ENCODE data around the gene PTPN21.

PTPN21 gene

GRCh38 chr14:88468406-88468805 is 86.4 kb downstream of the PTPN21 start:
- peak; percentile 10 for DNase-seq (ENCODE audit: low spot score)

- peak; percentile 35 for DNase-seq (ENCODE audit: low spot score)
Measured at GRCh38 chr14:88463318-88463717, 91.5 kb downstream of the PTPN21 start.

- no peak for DNase-seq (ENCODE audit: low spot score)
Measured at GRCh38 chr14:88454886-88455285, 99.9 kb downstream of the PTPN21 start.

- DNase-seq (ENCODE audit: low spot score): no peak
Measured at GRCh38 chr14:88452231-88452630, 102.6 kb downstream of the PTPN21 start.

- DNase-seq (ENCODE audit: low spot score): no peak
Measured at GRCh38 chr14:88439088-88439487, 115.7 kb downstream of the PTPN21 start.

GRCh38 chr14:88437658-88438057 is 117.1 kb downstream of the PTPN21 start:
- no peak for DNase-seq (ENCODE audit: low spot score)

- DNase-seq (ENCODE audit: low spot score): no peak
Measured at GRCh38 chr14:88430976-88431375, 123.8 kb downstream of the PTPN21 start.

GRCh38 chr14:88426271-88426670 is 128.5 kb downstream of the PTPN21 start:
- no peak for DNase-seq (ENCODE audit: low spot score)

- no peak for DNase-seq (ENCODE audit: low spot score)
Measured at GRCh38 chr14:88424573-88424972, 130.2 kb downstream of the PTPN21 start.

GRCh38 chr14:88422919-88423650 is 131.7 kb downstream of the PTPN21 start:
- DNase-seq (ENCODE audit: low spot score): peak; percentile 76

- DNase-seq (ENCODE audit: low spot score): no peak
Measured at GRCh38 chr14:88422047-88422446, 132.8 kb downstream of the PTPN21 start.

GRCh38 chr14:88421286-88421685 is 133.5 kb downstream of the PTPN21 start:
- DNase-seq (ENCODE audit: low spot score): no peak

GRCh38 chr14:88420187-88420586 is 134.6 kb downstream of the PTPN21 start:
- DNase-seq (ENCODE audit: low spot score): no peak

- DNase-seq (ENCODE audit: low spot score): no peak
Measured at GRCh38 chr14:88417594-88417993, 137.2 kb downstream of the PTPN21 start.
